Measurements from ENCODE around the gene ZCCHC17.
A peak's percentile ranks its signal among the peaks of the same experiment; 100 is the strongest.
"Not testable (repeated sequence)": the region's sequence is repeated elsewhere in the genome, so short reads cannot be mapped to it uniquely, and the experiment has no call there.

The ZCCHC17 gene

GRCh38 chr1:31371121-31371959 is 74.5 kb downstream of the ZCCHC17 start:
- DNase-seq, result no peak

GRCh38 chr1:31372051-31372450 is 75.2 kb downstream of the ZCCHC17 start:
- no peak for DNase-seq

- DNase-seq, result no peak
Measured at GRCh38 chr1:31372751-31373055, 75.9 kb downstream of the ZCCHC17 start.

GRCh38 chr1:31373056-31373896 is 76.4 kb downstream of the ZCCHC17 start, which contains the start of gene FABP3:
TSS of gene FABP3 (minus strand) at chr1:31373076. CDS start at chr1:31373014, 62 bp downstream.
- DNase-seq, result peak in 1 of 2 experiments; percentile 4

- DNase-seq, result no peak
Measured at GRCh38 chr1:31373897-31374486, 77.2 kb downstream of the ZCCHC17 start.

- DNase-seq, result no peak
Measured at GRCh38 chr1:31374511-31375196, 77.8 kb downstream of the ZCCHC17 start.

GRCh38 chr1:31376375-31377134 is 79.7 kb downstream of the ZCCHC17 start:
- DNase-seq, result no peak

GRCh38 chr1:31377364-31377863 is 80.6 kb downstream of the ZCCHC17 start:
- DNase-seq, result no peak

- no peak for DNase-seq
Measured at GRCh38 chr1:31378001-31378400, 81.2 kb downstream of the ZCCHC17 start.

- DNase-seq, result no peak
Measured at GRCh38 chr1:31380181-31380580, 83.3 kb downstream of the ZCCHC17 start.

DNA sequence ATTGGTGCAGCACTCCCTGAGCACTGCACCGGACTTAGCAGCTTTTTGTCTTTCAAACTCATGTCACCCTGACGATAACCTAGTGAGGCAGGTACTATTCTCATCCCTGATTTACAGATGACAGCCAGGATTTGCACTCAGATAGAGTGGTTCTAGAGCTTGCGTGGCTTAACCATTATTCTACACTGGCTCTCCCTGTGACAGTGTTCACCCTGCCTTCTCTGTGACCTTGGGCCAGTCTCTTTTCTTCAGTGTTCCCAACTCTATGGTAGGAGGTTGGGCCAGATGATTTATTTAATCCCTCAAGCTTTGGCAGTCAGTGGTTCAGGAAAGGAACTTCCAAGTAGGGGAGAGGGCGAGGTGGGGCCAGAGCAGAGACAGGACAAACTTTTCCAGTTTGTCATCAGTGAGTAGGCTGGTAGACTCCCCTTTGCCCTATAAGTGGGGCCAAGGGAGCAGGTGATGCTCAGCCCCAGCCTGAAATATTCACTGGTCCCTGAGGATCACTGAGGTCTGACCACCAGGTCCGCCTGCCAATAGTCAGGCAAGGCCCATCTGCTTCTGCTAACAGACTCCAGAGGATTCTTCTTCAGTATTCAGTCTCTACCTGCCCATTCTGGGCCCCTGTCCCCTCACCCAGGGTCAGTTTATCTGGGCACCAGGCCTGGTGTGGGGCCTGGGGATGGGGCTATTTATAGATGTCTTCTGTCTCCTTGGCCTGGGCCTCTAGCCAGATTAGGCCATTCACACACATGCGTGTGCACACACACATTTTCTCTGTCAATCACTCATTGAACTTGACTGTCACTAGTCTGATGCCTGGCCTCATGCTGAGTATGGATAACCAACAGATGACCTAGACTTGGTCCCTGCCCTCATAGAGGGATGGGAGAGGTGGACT is 84.8 kb downstream of the ZCCHC17 start:
- DNase-seq, result no peak

DNA sequence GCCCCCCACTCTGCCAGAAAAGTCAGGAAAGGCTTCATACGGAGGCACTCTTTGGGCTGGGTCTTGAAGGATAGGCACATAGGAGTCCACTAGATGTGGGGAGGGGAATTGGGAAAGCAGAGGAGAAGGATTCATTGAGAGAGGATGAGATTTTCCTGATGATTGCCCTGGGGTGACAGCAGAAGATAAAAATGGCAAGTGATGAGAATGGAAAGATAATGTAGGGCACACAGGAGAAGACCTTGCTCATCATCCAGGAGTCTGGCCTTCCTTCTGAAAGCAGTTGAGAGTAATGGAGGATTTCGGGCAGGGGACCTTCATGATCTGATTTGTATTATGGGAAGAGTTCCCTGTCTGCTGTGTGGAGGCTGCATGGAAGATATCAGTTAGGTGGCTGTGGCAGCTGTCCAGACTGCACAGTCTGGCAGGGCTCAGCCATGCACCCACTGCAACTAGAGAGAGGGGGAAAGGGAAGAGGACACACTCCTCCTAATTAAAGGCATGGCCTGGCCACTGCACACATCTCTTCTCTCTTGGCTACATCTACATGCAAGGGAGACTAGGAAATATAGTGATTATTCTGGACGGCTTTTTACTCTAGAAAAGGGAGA is 85.7 kb downstream of the ZCCHC17 start:
- no peak for DNase-seq

DNA sequence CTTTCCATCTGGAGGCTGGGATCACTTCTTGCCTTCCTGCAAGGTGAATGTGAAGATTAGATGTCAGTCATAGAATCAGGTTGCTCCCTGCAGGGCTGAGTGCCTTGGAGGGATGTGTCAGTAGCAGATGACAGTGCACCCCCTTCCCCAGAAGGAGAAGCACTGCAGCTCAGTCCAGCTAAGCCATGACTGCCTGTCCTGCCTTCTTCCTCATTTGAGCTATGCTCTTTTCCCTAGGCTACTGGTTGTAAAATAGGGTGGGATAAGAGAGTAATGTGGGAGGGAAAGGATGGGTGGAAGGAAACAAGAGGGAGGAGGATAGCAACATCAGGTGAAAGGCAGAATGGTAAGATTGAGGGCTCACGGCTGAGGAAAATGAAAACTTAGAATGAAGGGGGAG is 87.1 kb downstream of the ZCCHC17 start:
- DNase-seq, result no peak

- not testable (repeated sequence) for DNase-seq
Measured at GRCh38 chr1:31386576-31387243, 89.9 kb downstream of the ZCCHC17 start.

GRCh38 chr1:31387612-31388011 is 90.8 kb downstream of the ZCCHC17 start:
- DNase-seq, result no peak

DNA sequence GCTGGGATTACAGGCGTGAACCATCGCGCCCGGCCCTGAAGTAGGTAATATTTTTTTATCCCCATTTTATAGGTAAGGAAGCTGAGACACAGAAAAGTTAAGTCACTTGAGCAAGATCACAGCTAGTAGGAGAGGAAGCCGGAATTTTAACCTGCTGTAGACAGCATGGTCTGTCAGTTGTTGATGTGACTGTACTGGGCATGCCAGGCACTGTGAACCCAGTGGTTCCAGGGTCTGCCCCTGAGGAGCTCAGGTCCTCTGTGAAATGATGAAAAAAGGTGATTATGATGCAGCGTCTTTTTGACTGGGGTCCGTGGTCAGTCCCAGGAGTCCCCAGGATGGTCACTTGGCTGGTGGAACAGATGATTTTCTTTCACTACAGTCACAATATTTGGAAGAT is 92.8 kb downstream of the ZCCHC17 start:
- DNase-seq, result no peak

DNA sequence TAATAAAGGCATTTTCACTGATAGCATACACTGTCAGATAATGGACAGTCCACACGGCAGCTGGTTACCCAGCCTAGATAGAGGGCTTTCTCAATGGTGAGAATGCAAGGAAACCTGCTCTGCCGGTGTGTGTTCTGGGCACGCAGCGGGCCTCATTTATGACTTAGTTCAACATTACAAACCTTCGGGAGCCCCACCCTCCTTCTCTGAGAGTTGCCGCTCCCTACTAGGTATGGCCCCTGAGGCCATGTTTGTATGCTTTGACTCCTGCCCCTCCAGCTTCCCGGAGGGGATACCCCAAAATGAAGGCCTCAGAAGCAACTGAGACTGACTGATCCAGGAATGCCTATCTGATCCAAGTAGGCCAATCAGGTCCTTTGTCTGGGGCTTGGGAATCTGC is 93.2 kb downstream of the ZCCHC17 start:
- no peak for DNase-seq

GRCh38 chr1:31393463-31393862 is 96.6 kb downstream of the ZCCHC17 start:
- no peak for DNase-seq

- peak; percentile 66 to 79 for DNase-seq
Measured at GRCh38 chr1:31394584-31395193, 97.9 kb downstream of the ZCCHC17 start.

All from stimulated activated CD4-positive, alpha-beta T cell treated with anti-CD3 and anti-CD28 coated beads, Interleukin-4, amount 100 ng/mL, for 4 hours (primary cell).